Measurements from ENCODE around the gene FGGY.

GRCh38 chr1:59345221-59345620 lies 48.3 kb downstream of the FGGY start:
- TF ChIP-seq CTCF (conservative IDR thresholded peaks at IDR 0.05) = no peak
- TF ChIP-seq EZH2 (IDR thresholded peaks at IDR 0.05; ENCODE audit: low read depth) = no peak
